B cell (primary cell): ENCODE measurements around the gene CACNB2. TPM values are rescaled to one million over a fixed set of nuclear protein-coding genes. Genes with fewer than 3 reads are reported as not detected.

Experiments used
- ATAC-seq: fragments of 200-7000 bp; cut with Tn5 transposase; one replicate; pipeline ENCODE4 v1.10.0; 2021; ENCODE audit warnings: low read depth, mild to moderate bottlenecking, moderate number of reproducible peaks, moderate library complexity
- CTCF ChIA-PET: fragments of 350-600 bp; sonication (Branson Sonifier 250); formaldehyde crosslinking; loops from one replicate; lab custom pipeline; 2021; ENCODE audit warnings: antibody characterized with exemption, inconsistent platforms; lab: Charles Lee
- POLR2A ChIA-PET: fragments of 350-600 bp; sonication (Branson Sonifier 250); formaldehyde crosslinking; loops from one replicate; lab custom pipeline; 2021; ENCODE audit warnings: antibody characterized with exemption; lab: Charles Lee
- DNase-seq: peaks from one replicate; pipeline ENCODE4 v3.0.0; 2013
- H2AFZ ChIP-seq: 2 replicates; pipeline ENCODE4 v1.6.1; 2012; ENCODE audit warnings: mild to moderate bottlenecking, low read depth, low read length; ENCODE audit not compliant: insufficient read depth, poor library complexity, severe bottlenecking
- H3K27ac ChIP-seq, 2 donors: 1 replicate in 1 of 2; 2 replicates in 1 of 2; pipeline ENCODE4 v1.5.1; 2012 to 2013; ENCODE audit warnings: low read length in 2 of 2, mild to moderate bottlenecking in 2 of 2, moderate library complexity in 1 of 2
- H3K27me3 ChIP-seq, 4 experiments: fragments of 200-600 bp in 1 of 4; sonication (generic) in 1 of 4; replicated peaks in 1 of 4; 1 replicate in 2 of 4; 2 replicates in 2 of 4; pipeline versions ENCODE4 v1.6.1 to v1.7.0; 2013 to 2016; ENCODE audit warnings: low read length in 3 of 4, mild to moderate bottlenecking in 2 of 4, mixed read lengths in 1 of 4, moderate library complexity in 1 of 4; ENCODE audit not compliant: insufficient read depth in 4 of 4, control insufficient read depth in 3 of 4; ENCODE audit errors: control extremely low read depth in 1 of 4
- H3K36me3 ChIP-seq, 2 experiments: replicated peaks in 1 of 2; 1 replicate in 1 of 2; 2 replicates in 1 of 2; pipeline versions ENCODE4 v1.6.1 to v1.7.1; 2013; ENCODE audit warnings: low read length in 1 of 2; ENCODE audit not compliant: insufficient read depth in 2 of 2, control insufficient read depth in 1 of 2; ENCODE audit errors: control extremely low read depth in 1 of 2, extremely low read depth in 1 of 2
- H3K4me1 ChIP-seq, 2 donors: fragments of 200-600 bp in 1 of 2; sonication (generic) in 1 of 2; 1 replicate in 1 of 2; 2 replicates in 1 of 2; pipeline versions ENCODE4 v1.5.1 to v1.6.1; 2013 to 2017; ENCODE audit warnings: low read length in 2 of 2; ENCODE audit not compliant: control insufficient read depth in 2 of 2, insufficient read depth in 2 of 2
- H3K4me2 ChIP-seq: replicated peaks from 2 replicates; pipeline ENCODE3; 2012; ENCODE audit warnings: mild to moderate bottlenecking, low read depth, low read length; ENCODE audit not compliant: poor library complexity, severe bottlenecking
- H3K4me3 ChIP-seq, 5 experiments: fragments of 200-600 bp in 1 of 5; sonication (generic) in 1 of 5; 1 replicate in 3 of 5; 2 replicates in 2 of 5; pipeline versions ENCODE4 v1.5.1 to v1.7.0; 2011 to 2016; ENCODE audit warnings: low read length in 4 of 5, mild to moderate bottlenecking in 4 of 5, low read depth in 2 of 5, control low read depth in 1 of 5, moderate library complexity in 1 of 5; ENCODE audit not compliant: insufficient read depth in 1 of 5; ENCODE audit errors: control extremely low read depth in 1 of 5, extremely low read depth in 1 of 5
- H3K79me2 ChIP-seq: fragments of 200-600 bp; sonication (generic); one replicate; pipeline ENCODE4 v1.6.0; 2016; ENCODE audit warnings: low read length; ENCODE audit not compliant: control insufficient read depth, insufficient read depth
- H3K9ac ChIP-seq: fragments of 200-600 bp; sonication (generic); 2 replicates; pipeline ENCODE4 v1.6.1; 2017; ENCODE audit warnings: mild to moderate bottlenecking, low read length, moderate library complexity
- H3K9me3 ChIP-seq, 3 donors: one replicate each; pipeline versions ENCODE4 v1.6.1 to v1.7.1; 2013; ENCODE audit warnings: low read length in 2 of 3; ENCODE audit not compliant: control insufficient read depth in 2 of 3, insufficient read depth in 1 of 3; ENCODE audit errors: control extremely low read depth in 1 of 3
- H4K20me1 ChIP-seq: 2 replicates; pipeline ENCODE4 v1.6.0; 2012; ENCODE audit warnings: mild to moderate bottlenecking, low read length; ENCODE audit not compliant: insufficient read depth, control insufficient read depth, poor library complexity, severe bottlenecking
- H3K27ac Mint-ChIP-seq: one replicate; pipeline ENCODE4 v1.8.0; 2021; ENCODE audit warnings: mixed read lengths
- H3K27me3 Mint-ChIP-seq: one replicate; pipeline ENCODE4 v1.8.0; 2021; ENCODE audit warnings: mixed read lengths
- H3K4me1 Mint-ChIP-seq: one replicate; pipeline ENCODE4 v1.8.0; 2021; ENCODE audit warnings: mixed read lengths
- H3K4me3 Mint-ChIP-seq: one replicate; pipeline ENCODE4 v1.8.0; 2021; ENCODE audit warnings: mixed read lengths
- H3K9me3 Mint-ChIP-seq: one replicate; pipeline ENCODE4 v1.8.0; 2022; ENCODE audit warnings: mixed read lengths; ENCODE audit not compliant: insufficient read depth
- CTCF ChIP-seq: fragments of 200-600 bp; IDR thresholded peaks from one replicate; pipeline ENCODE4 v1.8.0; 2022; ENCODE audit warnings: antibody characterized with exemption, mild to moderate bottlenecking
- EZH2 ChIP-seq: IDR thresholded peaks from 2 replicates; pipeline ENCODE4 v1.6.1; 2012; ENCODE audit warnings: borderline replicate concordance, low read depth, mild to moderate bottlenecking, moderate library complexity, low read length; ENCODE audit not compliant: insufficient read depth, poor library complexity, severe bottlenecking
- WGBS: methylation state at CpG from one replicate; pipeline ENCODE4 v1.1.5; 2013; ENCODE audit warnings: missing lambda C conversion rate; ENCODE audit not compliant: insufficient coverage; 5-methylcytosine and 5-hydroxymethylcytosine counted together
- intact Hi-C: fragments of 100-400 bp; cut with micrococcal nuclease; formaldehyde crosslinking; loops from one replicate; pipeline ENCODE4 v1.10.0; 2022
- polyA plus RNA-seq: library from polyadenylated mRNA; depleted of rRNA; stranded (reverse); fragments of >200 nt; gene quantifications from 2 replicates; pipeline ENCODE4 v1.2.3, GENCODE V29; 2012
- total RNA-seq, 2 donors: library from RNA; stranded (reverse); fragments of 120-200 nt in 1 of 2; gene quantifications; 1 replicate in 1 of 2; 2 replicates in 1 of 2; pipeline versions ENCODE4 v1.2.3 to v1.2.4, GENCODE V29; 2013 to 2022

The CACNB2 gene
- total and polyA plus RNA-seq, 2 donors (not counting 1 experiment from before 2014, with no cell fraction given): not detected

- no peaks in the 10 kb centered on the region for H3K36me3 ChIP-seq
- ATAC-seq (no peak), DNase-seq (no peak)
- TF ChIP-seq CTCF (no peak), EZH2 (no peak)
- intact Hi-C loops: no loop called here
- H4K20me1 ChIP-seq: no peaks in the 10 kb centered on the region
- Mint-ChIP-seq H3K9me3 (no peaks in the 10 kb centered on the region), H3K27ac (no peak overlapping the region), H3K4me3 (no peak overlapping the region), H3K27me3 (peaks cover 5% of the 10 kb centered on the region), H3K4me1 (no peaks in the 10 kb centered on the region)
- H3K27ac ChIP-seq: no peak overlapping the region
- H3K9me3 ChIP-seq: no peaks in the 10 kb centered on the region
- no peak overlapping the region for H2AFZ ChIP-seq
- no peak overlapping the region for H3K4me3 ChIP-seq
- no peaks in the 10 kb centered on the region for H3K4me1 ChIP-seq
- no peak overlapping the region for H3K9ac ChIP-seq
- no peaks in the 10 kb centered on the region for H3K27me3 ChIP-seq
- ChIA-PET CTCF (no interaction called here), POLR2A (no interaction called here)
- H3K79me2 ChIP-seq: no peaks in the 10 kb centered on the region
- WGBS: no CpG with 5 or more reads among the region's 3 CpGs
- H3K4me2 ChIP-seq: no peak overlapping the region
Observed at GRCh38 chr10:18429335-18429734, 289.1 kb downstream of the CACNB2 start.

GRCh38 chr10:18436902-18437301 is 296.7 kb downstream of the CACNB2 start:
- no peak for DNase-seq
- no peaks in the 10 kb centered on the region for H3K4me1 Mint-ChIP-seq
- H3K9me3 Mint-ChIP-seq: no peaks in the 10 kb centered on the region
- H3K27ac Mint-ChIP-seq: no peak overlapping the region
- no peak overlapping the region for H3K4me3 ChIP-seq
- H3K79me2 ChIP-seq: no peaks in the 10 kb centered on the region
- H3K4me3 Mint-ChIP-seq: no peak overlapping the region
- H4K20me1 ChIP-seq: no peaks in the 10 kb centered on the region
- no peaks in the 10 kb centered on the region for H3K27me3 ChIP-seq
- no peaks in the 10 kb centered on the region for H3K27me3 Mint-ChIP-seq
- H3K9me3 ChIP-seq: peaks cover 0 to 4% (median 0%) of the 10 kb centered on the region in 3 donors
- H3K36me3 ChIP-seq: no peaks in the 10 kb centered on the region
- no peak overlapping the region for H2AFZ ChIP-seq
- ATAC-seq: no peak
- H3K4me2 ChIP-seq: no peak overlapping the region
- WGBS: no CpG with 5 or more reads among the region's 1 CpG
- H3K4me1 ChIP-seq: no peaks in the 10 kb centered on the region
- no peak overlapping the region for H3K9ac ChIP-seq
- ChIA-PET POLR2A (no interaction called here), CTCF (no interaction called here)
- intact Hi-C loops: no loop called here
- no peak overlapping the region for H3K27ac ChIP-seq
- TF ChIP-seq CTCF (no peak), EZH2 (no peak)
